HG02678 (cell line): Measurements from ENCODE around the gene TTYH2.
"Not testable (repeated sequence)": the region's sequence is repeated elsewhere in the genome, so short reads cannot be mapped to it uniquely, and the experiment has no call there.

Source experiments
- ATAC-seq: cut with Tn5 transposase; IDR thresholded peaks from one replicate; pipeline ENCODE4 v1.9.1; 2021; ENCODE audit warnings: mild to moderate bottlenecking, moderate library complexity; ENCODE audit not compliant: unreplicated experiment

The TTYH2 gene

DNA sequence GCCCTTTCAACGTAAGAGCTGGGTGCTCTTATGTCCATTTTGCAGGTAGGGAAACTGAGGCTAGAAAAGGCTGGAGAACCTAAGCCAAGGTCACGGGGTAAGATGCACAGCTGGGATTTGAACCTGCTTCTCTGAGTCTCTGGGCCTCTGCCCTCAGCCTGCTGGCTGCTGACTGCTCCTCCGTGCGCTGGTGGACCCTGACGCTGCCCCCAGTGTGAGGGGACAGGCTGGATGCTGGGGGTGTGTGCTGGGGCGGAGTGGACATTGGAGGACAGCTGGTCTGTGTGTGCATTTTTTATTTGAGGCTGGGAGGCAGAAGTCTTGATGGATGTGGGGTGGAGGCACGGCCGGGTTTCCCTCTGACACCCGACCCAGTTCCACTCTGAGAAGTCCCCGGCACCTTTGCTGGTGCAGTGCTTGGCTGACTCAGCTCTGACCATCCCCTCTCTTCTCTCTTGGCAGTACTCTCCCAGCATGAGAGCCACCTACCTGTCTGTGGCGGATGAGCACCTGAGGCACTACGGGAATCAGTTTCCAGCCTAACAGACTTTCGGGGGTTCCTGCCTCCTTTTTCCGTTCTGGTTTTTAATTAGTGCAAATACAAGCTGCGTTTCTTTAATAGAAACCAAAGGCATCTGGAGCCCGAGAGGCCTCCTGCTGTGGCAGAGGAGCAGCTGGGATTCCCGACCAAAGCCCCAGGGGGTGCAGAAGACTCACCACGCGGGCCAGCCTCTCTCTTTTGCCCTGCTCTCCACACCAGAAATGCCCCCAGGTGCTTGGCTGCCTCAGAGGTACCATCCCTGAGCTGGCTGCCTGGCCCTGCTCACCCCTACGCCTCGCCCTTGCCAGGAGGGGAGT lies 46.5 kb downstream of the TTYH2 start:
- ATAC-seq: no peak

DNA sequence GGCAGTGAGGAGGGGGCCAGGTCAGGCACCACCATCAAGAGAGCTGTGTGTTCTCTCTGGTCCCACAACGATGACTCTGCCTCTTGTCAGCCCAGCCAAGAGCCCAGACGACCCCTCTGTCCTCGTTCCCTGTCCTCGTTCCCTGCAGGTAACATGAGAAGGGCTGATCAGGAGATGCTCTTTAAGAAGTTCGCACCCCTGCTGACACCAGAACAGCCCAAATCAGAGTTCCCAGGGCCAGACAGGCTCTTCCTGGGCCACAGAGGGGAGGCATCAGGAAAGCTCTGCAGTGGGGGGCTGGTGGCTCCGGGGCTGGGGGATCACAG lies 47.1 kb downstream of the TTYH2 start:
- no peak for ATAC-seq

DNA sequence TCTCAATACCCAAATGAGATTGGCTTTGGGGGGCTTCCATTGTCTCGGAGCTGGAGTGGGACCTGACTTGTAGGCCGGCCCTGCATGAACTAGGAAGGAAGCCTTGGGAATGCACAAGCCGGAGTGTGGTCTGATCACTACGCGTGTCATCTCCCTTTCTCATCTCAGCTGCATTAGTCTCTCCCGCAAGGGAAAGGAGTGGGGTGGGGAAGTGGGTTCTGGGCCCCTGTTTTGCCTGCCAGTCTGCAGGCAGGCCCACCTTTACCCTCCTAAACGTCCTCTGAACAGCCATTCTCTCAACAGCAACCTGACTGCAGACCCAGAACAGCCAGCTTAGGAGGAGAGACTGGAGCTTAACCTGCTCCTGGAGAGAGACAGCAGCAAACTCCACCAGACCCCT lies 49.2 kb downstream of the TTYH2 start:
- ATAC-seq: no peak

DNA sequence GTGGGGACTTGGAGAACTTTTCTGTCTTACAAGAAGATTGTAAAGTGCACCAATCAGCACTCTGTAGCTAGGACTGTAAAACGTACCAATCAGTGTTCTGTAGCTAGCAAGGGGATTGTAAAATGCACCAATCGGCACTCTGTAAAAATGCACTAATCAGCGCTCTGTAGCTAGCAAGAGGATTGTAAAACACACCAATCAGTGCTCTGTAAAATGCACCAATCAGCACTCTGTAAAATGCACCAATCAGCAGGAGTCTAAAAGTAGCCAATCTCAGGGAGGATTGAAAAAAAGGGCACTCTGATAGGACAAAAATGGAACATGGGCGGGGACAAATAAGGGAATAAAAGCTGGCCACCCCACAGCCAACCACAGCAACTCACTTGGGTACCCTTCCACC lies 53.7 kb downstream of the TTYH2 start:
- ATAC-seq: not testable (repeated sequence)

DNA sequence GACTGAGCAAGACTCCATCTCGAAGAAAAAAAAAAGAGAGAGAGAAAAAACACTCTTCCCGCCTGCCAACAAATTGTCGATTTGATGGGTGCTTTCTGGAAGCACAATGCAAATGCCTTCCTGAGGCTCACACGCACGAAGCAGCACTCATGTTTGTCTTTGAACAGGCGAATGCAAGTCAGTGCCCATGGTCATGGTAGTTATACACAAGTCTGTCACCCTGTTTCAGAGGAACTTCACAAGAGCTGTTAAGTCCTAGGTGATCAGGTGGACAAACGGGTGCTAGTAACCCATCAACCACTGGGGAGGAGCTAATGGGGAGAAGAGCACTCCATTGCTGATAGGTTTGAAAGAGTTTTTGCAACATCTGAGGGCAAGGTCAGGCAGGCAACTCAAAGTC lies 54.2 kb downstream of the TTYH2 start:
- no peak for ATAC-seq

DNA sequence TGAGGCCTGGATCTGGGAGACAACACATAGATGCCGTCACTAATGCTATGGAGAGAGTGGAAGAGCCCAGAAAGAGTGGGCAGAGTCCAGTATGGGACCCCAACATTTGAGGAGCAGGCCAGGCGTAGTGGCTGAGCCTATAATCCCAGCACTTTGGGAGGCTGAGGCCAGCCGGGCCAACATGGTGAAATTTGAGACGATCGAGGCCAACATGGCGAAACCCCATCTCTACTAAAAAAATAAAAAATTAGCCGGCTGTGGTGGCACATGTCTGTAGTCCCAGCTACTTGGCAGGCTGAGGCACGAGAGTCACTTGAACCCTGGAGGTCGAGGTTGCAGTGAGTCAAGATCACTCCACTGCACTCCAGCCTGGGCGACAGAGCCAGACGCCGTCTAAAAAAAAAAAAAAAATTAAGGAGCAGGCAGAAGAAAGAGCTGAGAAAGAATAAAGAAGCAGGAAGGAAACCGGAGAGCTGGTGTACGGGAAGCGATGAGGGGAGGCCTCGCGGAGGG lies 54.7 kb downstream of the TTYH2 start:
- ATAC-seq: no peak

DNA sequence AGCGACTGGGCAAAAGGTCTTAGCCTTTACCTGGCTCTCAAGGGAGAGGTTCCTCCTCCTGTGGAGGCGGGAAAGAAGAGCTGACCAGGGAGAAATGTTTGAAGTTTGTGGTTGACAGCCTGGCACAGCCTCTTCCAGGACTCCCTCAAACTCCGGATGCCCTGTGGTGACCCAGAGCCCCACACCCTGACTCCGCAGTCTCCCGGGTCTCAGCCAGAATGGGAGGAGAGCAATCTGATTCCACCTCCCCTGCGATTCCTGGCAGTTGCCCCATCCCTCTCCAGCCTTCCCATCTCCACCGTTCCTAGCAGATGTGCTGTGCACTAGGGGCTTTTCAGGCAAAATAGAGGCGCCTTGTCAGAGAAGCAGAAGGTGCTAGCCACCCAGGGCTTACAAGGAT lies 55.2 kb downstream of the TTYH2 start:
- no peak for ATAC-seq

DNA sequence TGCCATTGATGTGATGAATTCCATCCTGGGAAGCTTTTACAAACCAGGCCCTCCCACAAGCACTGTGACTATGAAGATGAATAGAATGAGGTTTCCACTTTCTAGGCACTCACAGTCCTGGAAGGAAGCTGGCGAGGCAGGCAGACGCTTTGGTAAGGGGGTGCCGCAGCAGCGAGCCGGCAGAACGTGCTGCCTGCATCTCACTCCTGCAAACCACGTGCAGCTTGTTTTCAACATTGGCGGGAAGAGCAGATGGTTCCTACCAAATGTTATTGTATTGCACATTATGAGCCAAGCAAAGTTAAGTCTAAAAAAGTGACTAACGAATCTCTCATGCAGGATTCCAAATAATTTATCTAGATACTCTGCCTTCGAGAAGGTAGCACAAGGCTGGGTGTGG lies 57.0 kb downstream of the TTYH2 start:
- no peak for ATAC-seq

DNA sequence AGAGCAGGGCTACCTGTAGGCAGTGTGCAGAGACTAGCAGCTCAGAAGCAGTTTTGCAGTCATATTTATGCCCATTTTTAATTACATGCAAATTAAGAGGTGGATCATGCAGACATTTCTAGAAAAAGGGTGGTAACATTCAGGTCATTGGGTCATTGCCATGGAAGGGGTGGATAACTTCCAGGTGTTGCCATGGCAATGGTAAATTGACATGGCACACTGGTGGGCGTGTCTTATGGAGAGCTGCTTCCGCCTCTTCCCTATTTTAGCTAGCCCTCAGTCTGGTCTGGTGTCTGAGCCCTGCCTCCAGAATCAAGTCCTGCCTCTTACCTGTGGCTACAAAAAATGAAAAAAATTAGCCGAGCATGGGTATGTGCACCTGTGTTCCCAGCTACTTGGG lies 57.9 kb downstream of the TTYH2 start:
- no peak for ATAC-seq

DNA sequence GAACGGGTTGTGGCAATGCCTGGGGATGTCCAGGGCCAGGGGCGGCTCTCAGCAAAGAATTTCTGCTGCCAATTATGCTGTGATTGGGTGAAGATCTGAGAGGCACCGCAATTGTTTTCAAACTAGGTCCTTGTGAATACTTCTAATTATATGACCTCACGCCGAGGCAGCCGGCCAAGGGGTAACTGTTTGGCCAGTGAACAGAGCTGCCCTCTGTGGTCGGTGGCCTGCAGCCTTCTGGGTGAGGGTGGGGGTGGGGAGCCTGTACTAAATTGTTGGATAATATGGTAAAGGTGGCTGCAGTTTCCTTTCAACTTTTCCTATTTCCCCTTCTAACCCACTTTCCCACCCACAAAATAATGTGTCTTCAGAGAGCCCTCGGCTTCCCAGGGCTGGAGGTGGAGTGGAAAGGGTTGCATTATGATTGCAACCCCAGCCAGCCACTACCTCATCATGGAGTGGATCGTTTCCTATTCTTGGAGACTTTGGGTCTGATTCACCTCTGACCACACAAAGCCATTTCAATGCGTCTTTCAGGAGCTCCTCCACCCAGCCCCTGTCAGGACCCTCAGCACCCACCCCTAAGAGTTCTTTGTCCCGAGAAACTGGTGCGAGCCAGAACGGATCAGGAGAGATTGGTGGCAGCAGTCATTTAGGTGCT lies 58.7 kb downstream of the TTYH2 start:
- no peak for ATAC-seq

DNA sequence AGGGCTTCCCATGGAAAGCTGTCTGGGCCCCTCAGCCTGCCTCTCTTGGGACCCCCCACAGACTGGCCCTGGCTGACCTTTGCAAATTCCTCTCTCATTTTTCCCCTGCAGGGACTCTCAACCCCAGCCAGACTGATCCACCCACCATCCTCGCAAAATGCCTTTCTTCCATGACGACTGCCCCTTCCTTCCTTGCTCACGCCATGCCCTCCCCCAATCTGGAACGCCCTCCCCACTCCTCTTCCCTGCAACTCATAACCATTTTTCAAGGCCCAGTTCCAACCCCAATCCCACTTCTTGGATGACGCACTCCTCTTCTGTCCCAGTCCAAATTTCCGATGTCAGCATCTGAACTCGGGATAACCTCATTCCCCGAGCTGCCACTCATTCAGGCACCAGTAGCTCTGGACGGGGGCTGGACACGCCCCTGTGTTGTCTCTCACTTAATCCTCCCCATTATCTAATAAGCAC lies 59.4 kb downstream of the TTYH2 start:
- ATAC-seq: no peak

DNA sequence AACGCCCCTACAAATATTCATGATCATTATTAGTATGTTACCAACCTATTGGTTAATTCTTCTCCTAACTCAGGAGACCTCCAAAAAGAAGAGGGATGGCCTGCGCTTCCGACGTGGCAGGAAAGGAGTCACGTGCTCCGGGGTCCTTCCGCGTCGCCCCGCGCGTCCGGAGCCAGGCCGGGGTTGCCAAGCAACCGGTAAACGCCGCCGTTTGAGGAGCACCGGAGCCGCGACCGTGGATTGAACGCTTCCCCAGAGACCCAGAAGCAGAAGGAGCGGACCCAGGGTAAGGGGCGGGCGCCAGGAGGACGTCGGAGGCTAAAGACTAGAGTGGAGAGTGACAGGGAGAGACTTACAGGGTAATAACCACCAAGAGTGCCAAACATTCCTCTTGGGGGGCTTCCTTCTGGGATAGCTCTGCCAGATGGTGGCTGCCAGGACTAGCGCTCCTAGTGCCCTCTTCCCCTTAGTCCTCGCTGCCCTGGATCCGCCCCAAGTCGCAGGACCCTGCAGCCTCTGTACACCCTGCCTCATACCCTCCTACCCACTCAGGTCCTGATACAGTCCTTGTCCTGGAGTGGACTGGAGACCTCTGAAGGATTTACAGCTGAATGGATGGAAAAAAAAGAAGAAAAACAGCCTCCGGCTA lies 60.8 kb downstream of the TTYH2 start, which contains the start of gene DNAI2:
TSS of gene DNAI2 (plus strand) at position 175 of the 649 bp plus-strand sequence. CDS start 7,584 bp downstream, outside the sequence.
- no peak for ATAC-seq

DNA sequence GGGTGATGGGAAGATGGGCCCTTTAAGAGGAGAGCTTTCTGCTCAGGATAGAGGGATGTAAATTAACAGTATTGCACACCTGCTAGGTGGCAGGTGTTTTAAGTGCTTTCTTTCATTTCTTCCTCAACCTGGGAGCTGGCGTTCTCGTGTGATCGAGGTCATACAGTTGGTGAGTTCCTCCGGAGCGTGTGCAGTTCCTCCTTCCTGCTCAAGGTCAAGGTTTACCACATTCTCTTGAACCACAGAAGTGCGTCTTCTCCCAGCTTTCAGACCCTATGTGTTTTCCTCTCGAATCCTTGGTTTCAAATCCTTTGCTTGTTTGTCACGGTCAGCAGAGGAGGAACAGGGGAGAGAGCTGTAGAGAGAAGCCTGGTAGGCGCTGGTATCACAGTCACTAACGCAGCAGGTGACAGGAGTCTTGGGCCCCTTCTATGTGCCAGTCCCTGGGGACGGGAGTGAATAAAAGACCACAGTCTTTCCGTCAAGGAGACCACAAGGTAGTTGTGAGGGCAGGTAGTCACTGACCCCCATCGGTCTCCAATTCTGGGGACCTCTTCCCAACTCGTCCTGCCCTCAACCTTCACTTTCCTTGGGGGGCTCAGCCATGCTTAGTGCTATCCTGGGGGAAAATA lies 61.5 kb downstream of the TTYH2 start:
- ATAC-seq: no peak

DNA sequence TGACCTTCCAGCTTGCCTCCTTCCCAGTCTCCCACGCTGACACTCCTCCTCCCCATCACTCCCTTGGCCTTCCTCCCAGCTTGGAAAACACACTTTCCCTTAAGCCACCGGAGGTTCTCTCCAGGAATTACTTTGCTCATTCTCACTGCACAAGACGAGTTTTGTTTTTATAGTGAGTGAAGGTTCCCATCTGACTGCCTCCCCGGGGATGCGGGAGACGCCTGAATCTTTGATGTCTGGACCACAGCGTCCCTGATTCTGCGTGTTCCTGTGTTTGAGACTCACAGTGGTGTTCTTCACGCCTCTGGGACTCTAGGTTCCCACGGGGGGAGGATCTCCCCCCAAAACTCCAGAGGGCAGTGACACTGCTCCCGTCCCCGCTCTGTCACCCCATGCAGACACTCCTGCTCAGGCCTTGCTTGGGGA lies 62.7 kb downstream of the TTYH2 start:
- ATAC-seq: no peak

DNA sequence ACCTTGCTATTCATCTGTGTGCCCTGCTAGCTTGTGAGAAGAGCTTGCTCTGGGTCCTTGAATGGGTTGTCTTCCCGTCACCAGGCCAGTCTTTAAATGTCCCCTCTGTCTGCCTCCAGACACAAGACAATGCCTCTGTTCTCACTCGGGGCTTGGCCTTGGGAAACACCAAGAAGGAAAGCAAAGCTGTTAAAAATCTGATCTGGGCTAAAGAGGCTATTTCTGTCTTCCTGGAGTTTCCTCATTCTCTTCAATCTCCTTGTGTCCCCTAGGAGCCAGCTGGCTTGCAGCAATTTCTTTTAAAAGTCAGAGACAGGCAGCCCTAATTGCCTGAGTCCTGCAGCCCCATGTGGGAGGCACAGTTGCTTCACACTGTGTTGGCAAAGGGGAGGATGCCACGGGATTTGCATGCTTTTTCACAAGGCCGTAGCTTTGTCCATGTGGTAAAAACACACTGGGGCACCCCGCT lies 63.2 kb downstream of the TTYH2 start:
- ATAC-seq: no peak

DNA sequence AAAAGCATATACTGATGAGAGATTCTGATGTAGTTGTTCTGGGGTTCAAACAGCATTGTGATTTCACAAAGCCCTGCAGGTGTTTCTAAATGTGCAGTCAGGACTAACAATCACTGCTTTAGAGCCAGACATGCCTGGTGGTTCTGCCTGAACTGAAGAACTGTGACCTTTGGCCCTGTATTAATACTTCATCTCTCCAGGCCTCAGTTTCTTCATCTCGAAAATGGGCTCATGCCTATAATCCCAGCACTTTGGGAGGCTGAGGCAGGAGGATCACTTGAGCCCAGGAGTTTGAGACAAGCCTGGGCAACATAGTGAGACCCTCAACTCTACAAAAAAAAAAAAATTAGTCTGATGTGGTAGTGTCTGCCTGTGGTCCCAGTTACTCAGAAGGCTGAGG lies 64.6 kb downstream of the TTYH2 start:
- ATAC-seq: no peak

DNA sequence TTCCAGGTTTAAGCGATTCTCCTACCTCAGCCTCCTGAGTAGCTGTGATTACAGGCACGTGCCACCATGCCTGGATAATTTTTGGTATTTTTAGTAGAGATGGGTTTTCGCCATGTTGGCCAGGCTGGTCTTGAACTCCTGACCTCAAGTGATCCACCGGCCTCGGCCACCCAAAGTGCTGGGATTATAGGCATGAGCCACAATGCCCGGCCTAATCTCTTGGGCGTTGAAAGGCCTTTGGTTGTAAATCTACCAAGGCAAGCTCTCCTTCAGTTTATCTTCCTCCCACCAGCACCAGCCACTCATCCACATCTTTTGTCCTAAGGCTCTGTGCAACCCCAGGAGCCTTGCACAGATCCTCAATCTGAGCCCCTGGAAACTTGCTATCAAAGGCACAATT lies 66.2 kb downstream of the TTYH2 start:
- ATAC-seq: not testable (repeated sequence)

DNA sequence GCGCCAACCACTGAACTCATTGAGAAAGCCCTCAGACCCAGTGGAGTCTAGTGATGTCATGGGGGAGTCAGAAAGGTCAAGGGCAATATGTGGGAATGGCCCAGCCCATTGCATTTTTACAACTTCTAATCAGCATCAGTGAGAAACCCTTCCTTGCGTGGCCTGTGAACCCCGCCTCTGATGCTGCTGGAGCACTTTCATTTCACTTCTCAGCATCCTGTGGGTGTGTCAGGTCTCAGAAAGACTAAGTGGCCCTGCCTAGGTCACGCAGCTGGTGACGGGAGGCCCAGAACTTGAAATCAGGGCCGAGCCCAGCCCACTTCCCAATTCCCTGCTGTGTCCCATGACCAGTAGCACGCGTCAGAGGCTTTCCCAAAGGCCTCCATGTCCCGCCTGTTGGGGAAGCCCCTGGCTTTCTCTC lies 66.7 kb downstream of the TTYH2 start:
- no peak for ATAC-seq

DNA sequence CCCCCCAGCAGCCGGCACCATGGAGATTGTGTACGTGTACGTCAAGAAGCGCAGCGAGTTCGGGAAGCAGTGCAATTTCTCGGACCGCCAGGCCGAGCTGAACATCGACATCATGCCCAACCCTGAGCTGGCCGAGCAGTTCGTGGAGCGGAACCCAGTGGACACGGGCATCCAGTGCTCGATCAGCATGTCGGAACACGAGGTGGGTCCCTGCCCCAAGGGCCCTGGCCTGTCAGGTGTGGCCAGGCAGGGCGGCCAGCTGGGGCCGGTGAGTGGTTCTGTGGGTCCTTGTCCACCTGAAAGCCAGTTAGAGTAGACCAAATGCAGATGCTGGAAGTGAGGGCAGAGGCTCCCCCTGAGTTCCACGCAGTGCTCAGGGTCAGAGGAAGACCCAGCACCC lies 68.4 kb downstream of the TTYH2 start:
- ATAC-seq: no peak

DNA sequence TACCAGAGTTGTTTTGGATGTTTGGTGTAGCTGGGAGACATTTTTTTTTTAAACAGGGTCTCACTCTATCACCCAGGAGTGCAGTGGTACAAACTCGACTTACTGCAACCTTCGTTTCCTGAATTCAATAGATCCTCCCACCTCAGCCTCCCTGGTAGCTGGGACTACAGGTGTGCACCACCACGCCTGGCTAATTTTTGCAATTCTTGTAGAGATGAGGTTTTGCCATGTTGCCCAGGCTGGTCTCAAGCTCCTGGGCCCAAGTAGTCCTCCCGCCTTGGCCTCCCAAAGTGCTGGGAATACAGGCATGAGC lies 68.9 kb downstream of the TTYH2 start:
- not testable (repeated sequence) for ATAC-seq
